ENCODE results near the gene MALRD1.

MALRD1 gene

GRCh38 chr10:19606968-19607367 lies 558.4 kb downstream of the MALRD1 start:
- H3K9me3 ChIP-seq (replicated peaks in 1 of 11), result no peaks in the 10 kb centered on the region
- no peaks in the 10 kb centered on the region for H3K27me3 ChIP-seq
- no peak overlapping the region for H3K4me2 ChIP-seq
- no peaks in the 10 kb centered on the region for H3K4me1 ChIP-seq
- H3K27ac ChIP-seq, result no peak overlapping the region
- no peak for TF ChIP-seq Cebpa-rat (IDR thresholded peaks at IDR 0.05)
- no peaks in the 10 kb centered on the region for H3K36me3 ChIP-seq
- no peak overlapping the region for H3K9ac ChIP-seq
- no peaks in the 10 kb centered on the region for H4K20me1 ChIP-seq
- no peak overlapping the region for H3K4me3 ChIP-seq

- Histone ChIP-seq H3K9ac (no peak overlapping the region), H3K4me2 (no peak overlapping the region), H3K27ac (no peak overlapping the region), H3K36me3 (no peaks in the 10 kb centered on the region), H3K4me1 (no peaks in the 10 kb centered on the region), H3K27me3 (no peaks in the 10 kb centered on the region), H4K20me1 (no peaks in the 10 kb centered on the region), H3K9me3 (replicated peaks in 1 of 11) (peaks cover 0 to 12% (median 5%) of the 10 kb centered on the region in 11 experiments; a peak in 7 of 22 replicates), H3K4me3 (no peak overlapping the region)
- no peak for TF ChIP-seq Cebpa-rat (IDR thresholded peaks at IDR 0.05)
Observed at GRCh38 chr10:19611775-19612174, 563.2 kb downstream of the MALRD1 start.

- Histone ChIP-seq H3K27me3 (no peaks in the 10 kb centered on the region), H4K20me1 (no peaks in the 10 kb centered on the region), H3K4me1 (no peaks in the 10 kb centered on the region), H3K27ac (no peak overlapping the region), H3K9ac (no peak overlapping the region), H3K9me3 (replicated peaks in 1 of 11) (peaks cover 0 to 12% (median 5%) of the 10 kb centered on the region in 11 experiments; a peak in 7 of 22 replicates), H3K4me3 (no peak overlapping the region), H3K36me3 (no peaks in the 10 kb centered on the region), H3K4me2 (no peak overlapping the region)
- no peak for TF ChIP-seq Cebpa-rat (IDR thresholded peaks at IDR 0.05)
Observed at GRCh38 chr10:19616966-19617365, 568.4 kb downstream of the MALRD1 start.

GRCh38 chr10:19620811-19621210 lies 572.2 kb downstream of the MALRD1 start:
- no peak overlapping the region for H3K4me2 ChIP-seq
- no peaks in the 10 kb centered on the region for H4K20me1 ChIP-seq
- H3K36me3 ChIP-seq, result no peaks in the 10 kb centered on the region
- H3K27ac ChIP-seq, result no peak overlapping the region
- TF ChIP-seq Cebpa-rat (IDR thresholded peaks at IDR 0.05), result no peak
- no peaks in the 10 kb centered on the region for H3K27me3 ChIP-seq
- no peak overlapping the region for H3K9ac ChIP-seq
- H3K9me3 ChIP-seq (replicated peaks in 1 of 11), result no peaks in the 10 kb centered on the region
- H3K4me1 ChIP-seq, result no peaks in the 10 kb centered on the region
- H3K4me3 ChIP-seq, result no peak overlapping the region

DNA sequence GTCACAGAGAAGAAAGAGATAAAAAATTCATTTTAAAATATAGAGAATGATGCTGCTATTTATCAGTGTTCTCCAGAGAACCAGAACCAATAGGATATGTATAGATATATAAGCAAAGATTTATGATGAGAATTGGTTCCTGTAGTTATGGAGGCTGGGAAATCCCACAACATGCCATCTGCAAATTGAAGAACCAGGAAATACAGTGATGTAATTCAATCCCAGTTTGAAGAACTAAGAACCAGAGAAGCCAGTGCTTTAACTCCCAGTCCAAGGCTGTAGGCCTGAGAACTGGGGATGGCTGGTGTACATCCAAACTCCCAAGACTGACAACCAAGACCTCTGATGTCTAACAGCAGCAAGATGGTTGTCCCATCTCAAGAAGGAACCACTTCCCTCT lies 574.7 kb downstream of the MALRD1 start:
- no peak overlapping the region for H3K9ac ChIP-seq
- H3K9me3 ChIP-seq (replicated peaks in 1 of 11), result no peaks in the 10 kb centered on the region

DNA sequence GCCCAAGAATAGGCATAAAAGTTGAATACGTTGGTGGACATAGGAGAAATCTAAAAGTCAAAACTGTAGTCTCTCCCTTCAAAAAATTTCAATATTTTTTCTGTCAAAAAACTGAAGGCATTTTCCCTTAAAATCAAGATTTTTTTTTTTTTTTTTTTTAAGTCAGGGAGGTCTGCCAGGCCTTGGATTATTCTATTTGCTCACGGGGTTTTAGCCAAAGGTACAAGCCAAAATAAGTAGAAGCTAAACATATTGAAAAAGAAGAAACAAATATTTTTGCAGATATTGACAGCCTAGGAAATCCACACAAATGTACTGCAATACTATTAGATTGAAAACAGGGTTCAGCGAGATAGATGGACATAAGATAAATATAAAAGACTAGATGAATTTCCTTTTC lies 577.6 kb downstream of the MALRD1 start:
- H3K4me3 ChIP-seq, result no peak overlapping the region
- no peak overlapping the region for H3K9ac ChIP-seq
- H3K4me1 ChIP-seq, result peaks cover 0 to 12% (median 0%) of the 10 kb centered on the region in 10 experiments; a peak in 2 of 20 replicates
- H3K27me3 ChIP-seq, result no peaks in the 10 kb centered on the region
- no peaks in the 10 kb centered on the region for H4K20me1 ChIP-seq
- H3K4me2 ChIP-seq, result no peak overlapping the region
- H3K36me3 ChIP-seq, result no peaks in the 10 kb centered on the region
- no peak for TF ChIP-seq Cebpa-rat (IDR thresholded peaks at IDR 0.05)
- no peak overlapping the region for H3K27ac ChIP-seq
- no peaks in the 10 kb centered on the region for H3K9me3 ChIP-seq (replicated peaks in 1 of 11)

More for the DNA sequence above, 574.7 kb downstream of the MALRD1 start:
- H3K4me3 ChIP-seq, result no peak overlapping the region
- no peak overlapping the region for H3K4me2 ChIP-seq
- no peaks in the 10 kb centered on the region for H4K20me1 ChIP-seq
- no peaks in the 10 kb centered on the region for H3K27me3 ChIP-seq
- no peak for TF ChIP-seq Cebpa-rat (IDR thresholded peaks at IDR 0.05)
- H3K27ac ChIP-seq, result no peak overlapping the region
- H3K4me1 ChIP-seq, result no peaks in the 10 kb centered on the region
- no peaks in the 10 kb centered on the region for H3K36me3 ChIP-seq

GRCh38 chr10:19628767-19629560 lies 580.4 kb downstream of the MALRD1 start:
- no peak for TF ChIP-seq Cebpa-rat (IDR thresholded peaks at IDR 0.05)
- no peak overlapping the region for H3K27ac ChIP-seq
- H3K4me2 ChIP-seq, result peak overlapping the region in 1 of 11 experiments; percentile 21; a peak in 1 of 22 replicates
- peaks cover 0 to 12% (median 0%) of the 10 kb centered on the region in 10 experiments; a peak in 2 of 20 replicates for H3K4me1 ChIP-seq
- no peak overlapping the region for H3K9ac ChIP-seq
- H3K27me3 ChIP-seq, result no peaks in the 10 kb centered on the region
- no peaks in the 10 kb centered on the region for H3K9me3 ChIP-seq (replicated peaks in 1 of 11)
- no peak overlapping the region for H3K4me3 ChIP-seq
- no peaks in the 10 kb centered on the region for H4K20me1 ChIP-seq
- H3K36me3 ChIP-seq, result no peaks in the 10 kb centered on the region

- TF ChIP-seq Cebpa-rat (IDR thresholded peaks at IDR 0.05), result no peak
- H3K9ac ChIP-seq, result no peak overlapping the region
Observed at GRCh38 chr10:19629567-19629966, 581.0 kb downstream of the MALRD1 start.

GRCh38 chr10:19634163-19634562 lies 585.6 kb downstream of the MALRD1 start:
- no peak overlapping the region for H3K9ac ChIP-seq
- no peaks in the 10 kb centered on the region for H3K27me3 ChIP-seq
- no peaks in the 10 kb centered on the region for H3K36me3 ChIP-seq
- 0 out of 22 replicates have a peak, but pooled peaks of 2 of the 11 experiments have one; percentile 10 to 56 for TF ChIP-seq Cebpa-rat (IDR thresholded peaks at IDR 0.05)
- peaks cover 4 to 24% (median 13%) of the 10 kb centered on the region in 10 experiments; a peak in 17 of 20 replicates for H3K4me1 ChIP-seq
- no peaks in the 10 kb centered on the region for H3K9me3 ChIP-seq (replicated peaks in 1 of 11)
- no peaks in the 10 kb centered on the region for H4K20me1 ChIP-seq
- no peak overlapping the region for H3K27ac ChIP-seq
- no peak overlapping the region for H3K4me2 ChIP-seq
- no peak overlapping the region for H3K4me3 ChIP-seq

More at GRCh38 chr10:19629567-19629966, 581.0 kb downstream of the MALRD1 start:
- H3K4me1 ChIP-seq, result peaks cover 0 to 12% (median 0%) of the 10 kb centered on the region in 10 experiments; a peak in 2 of 20 replicates
- no peak overlapping the region for H3K4me3 ChIP-seq
- H3K27me3 ChIP-seq, result no peaks in the 10 kb centered on the region
- H3K4me2 ChIP-seq, result peak overlapping the region in 2 of 11 experiments; percentile 4 to 21; a peak in 1 of 22 replicates
- 0 out of 22 replicates have a peak overlapping the region, but pooled peaks of 1 of the 11 experiments have one; percentile 7 for H3K27ac ChIP-seq
- H4K20me1 ChIP-seq, result no peaks in the 10 kb centered on the region
- H3K36me3 ChIP-seq, result no peaks in the 10 kb centered on the region
- no peaks in the 10 kb centered on the region for H3K9me3 ChIP-seq (replicated peaks in 1 of 11)

Data from BLaER1 treated with 17β-estradiol and CSF1 and Interleukin-3, amounts not matched to agents 10 nM and 100 nM (cell line).